ENCODE data around the gene PPM1D.
"Not testable (repeated sequence)": the region's sequence is repeated elsewhere in the genome, so short reads cannot be mapped to it uniquely, and the experiment has no call there.

Gene PPM1D

GRCh38 chr17:60622961-60623360 is 23.0 kb downstream of the PPM1D start:
- DNase-seq: peak in 1 of 5 experiments; percentile 17

DNA sequence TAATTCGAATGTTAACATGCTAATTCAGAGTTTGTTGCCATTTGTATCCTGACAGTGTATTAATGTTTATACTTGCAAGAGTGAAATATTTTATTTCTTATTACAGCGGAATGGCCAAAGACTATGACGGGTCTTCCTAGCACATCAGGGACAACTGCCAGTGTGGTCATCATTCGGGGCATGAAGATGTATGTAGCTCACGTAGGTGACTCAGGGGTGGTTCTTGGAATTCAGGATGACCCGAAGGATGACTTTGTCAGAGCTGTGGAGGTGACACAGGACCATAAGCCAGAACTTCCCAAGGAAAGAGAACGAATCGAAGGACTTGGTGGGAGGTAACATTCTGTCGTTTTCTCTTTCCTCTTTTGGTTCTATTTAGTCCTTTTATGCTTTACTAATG is 23.4 kb downstream of the PPM1D start:
- no peak for DNase-seq

GRCh38 chr17:60627124-60627523 is 27.1 kb downstream of the PPM1D start:
- DNase-seq: no peak

DNA sequence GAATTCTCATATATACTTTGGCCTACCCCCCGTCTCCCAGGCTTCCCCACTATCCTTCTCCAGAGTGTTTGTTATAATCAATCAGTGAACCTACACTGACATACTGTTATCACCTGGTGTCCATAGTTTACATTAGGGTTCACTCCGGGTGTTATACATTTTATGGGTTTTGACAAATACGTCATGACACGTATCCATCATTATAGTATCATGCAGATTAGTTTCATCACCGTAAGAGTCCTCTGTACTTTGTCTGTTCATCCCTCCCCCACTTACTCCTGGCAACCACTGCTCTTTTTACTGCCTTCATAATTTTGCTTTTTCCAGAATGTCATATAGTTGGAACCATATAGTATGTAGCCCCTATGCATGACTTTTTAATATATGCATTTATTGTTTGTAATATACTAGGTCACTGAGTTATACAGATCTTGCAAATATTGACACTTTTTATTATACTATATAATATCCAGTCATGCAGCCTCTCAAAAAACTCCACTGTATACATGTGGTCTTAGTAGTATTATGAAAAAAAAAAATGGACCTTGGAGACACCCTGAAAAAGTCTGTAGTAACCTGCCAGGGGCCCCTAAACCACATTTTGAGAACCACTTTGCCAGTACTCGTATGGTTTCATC is 28.4 kb downstream of the PPM1D start:
- DNase-seq: no peak

DNA sequence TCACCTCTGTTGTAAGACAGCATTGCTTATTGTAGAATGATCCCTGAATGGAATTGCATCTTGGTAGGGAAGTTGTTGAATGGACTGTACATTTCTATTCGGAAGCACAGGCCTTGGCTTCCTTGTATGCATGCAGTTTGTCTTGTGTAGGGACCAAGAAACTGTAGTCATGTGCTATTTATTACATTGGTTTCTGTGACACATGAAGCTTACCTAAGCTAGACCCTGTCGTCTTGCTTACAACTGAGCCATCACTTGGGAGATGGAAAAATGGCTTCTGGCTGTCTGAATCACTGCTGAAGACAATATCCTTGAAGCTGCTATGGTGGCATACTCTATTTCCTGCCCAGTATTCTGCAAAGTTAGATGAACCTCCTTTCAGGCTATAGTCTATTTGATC is 29.1 kb downstream of the PPM1D start:
- DNase-seq: no peak

DNA sequence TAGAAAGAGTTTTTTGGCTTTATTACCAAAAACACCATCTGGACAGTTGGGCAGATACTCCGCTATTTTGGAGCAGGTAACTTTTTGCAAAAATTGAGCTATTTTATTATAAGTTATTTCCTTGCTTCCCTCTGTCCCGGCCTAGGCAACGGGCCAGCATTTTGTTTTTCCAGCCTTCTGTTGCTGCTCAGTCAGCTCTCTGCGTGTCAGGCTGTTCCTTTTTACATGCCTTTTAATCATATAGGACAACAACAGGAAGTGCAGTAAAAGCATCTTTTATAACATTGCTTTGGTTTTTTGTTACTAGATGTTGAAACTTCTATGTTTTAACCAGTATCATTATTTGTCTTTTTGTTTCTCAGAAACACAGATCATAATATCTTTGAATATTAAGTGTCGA is 30.4 kb downstream of the PPM1D start:
- DNase-seq: no peak

- DNase-seq: no peak
These were observed 31.1 kb downstream of the PPM1D start for GRCh38 chr17:60631119-60631518.

GRCh38 chr17:60637683-60638082 is 37.7 kb downstream of the PPM1D start:
- no peak for DNase-seq

DNA sequence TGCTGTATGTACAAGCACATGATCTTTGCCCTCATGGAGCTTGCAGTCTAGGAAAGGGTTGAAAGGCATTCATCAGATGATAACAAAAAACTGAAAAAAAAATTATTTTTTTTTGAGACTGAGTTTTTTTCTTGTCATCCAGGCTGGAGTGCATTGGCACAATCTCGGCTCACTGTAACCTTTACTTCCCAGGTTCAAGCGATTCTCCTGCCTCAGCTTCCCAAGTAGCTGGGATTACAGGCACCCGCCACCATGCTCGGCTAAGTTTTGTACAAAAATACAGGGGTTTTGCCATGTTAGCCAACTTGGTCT is 39.0 kb downstream of the PPM1D start:
- no peak for DNase-seq

- no peak for DNase-seq
These were observed 40.5 kb downstream of the PPM1D start for GRCh38 chr17:60640503-60640902.

DNA sequence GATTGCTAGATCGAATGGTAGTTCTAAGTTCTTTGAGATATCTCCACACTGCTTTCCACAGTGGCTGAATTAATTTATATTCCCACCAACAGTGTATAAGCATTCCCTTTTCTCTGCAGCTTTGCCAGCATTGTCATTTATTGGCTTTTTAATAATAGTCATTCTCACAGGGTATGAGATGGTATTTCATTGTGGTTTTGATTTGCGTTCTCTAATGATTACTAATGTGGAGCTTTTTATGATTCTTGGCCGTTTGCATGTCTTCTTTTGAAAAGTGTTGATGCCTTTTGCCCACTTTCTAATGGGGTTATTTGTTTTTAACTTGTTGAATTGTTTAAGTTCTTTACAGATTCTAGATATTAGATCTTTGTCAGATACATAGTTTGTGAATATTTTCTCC is 41.1 kb downstream of the PPM1D start:
- no peak for DNase-seq

DNA sequence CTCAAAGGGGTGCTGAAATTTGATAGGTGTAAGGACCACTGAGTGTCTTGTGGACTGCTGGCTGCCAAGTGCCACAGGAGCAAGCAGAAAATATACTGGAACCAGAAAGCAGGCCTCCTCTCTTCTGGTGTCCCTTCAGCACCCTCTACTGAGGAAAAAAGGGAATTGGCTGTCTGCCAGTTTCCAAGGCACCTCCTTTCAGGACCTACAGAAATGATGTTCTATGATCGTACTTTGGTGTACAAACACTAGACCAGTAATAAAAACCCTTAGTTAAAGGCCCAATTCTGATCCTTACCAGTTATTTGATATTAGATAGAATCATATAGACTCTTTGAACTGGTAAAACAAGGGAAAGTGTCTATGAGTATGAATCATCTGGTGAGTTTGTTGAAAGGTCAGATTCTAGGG is 41.8 kb downstream of the PPM1D start:
- peak in 4 of 5 experiments; percentile 6 to 75 (median 16) for DNase-seq

- DNase-seq: no peak
These were observed 46.0 kb downstream of the PPM1D start for GRCh38 chr17:60645918-60646523.

- no peak for DNase-seq
These were observed 46.7 kb downstream of the PPM1D start for GRCh38 chr17:60646701-60647100.

DNA sequence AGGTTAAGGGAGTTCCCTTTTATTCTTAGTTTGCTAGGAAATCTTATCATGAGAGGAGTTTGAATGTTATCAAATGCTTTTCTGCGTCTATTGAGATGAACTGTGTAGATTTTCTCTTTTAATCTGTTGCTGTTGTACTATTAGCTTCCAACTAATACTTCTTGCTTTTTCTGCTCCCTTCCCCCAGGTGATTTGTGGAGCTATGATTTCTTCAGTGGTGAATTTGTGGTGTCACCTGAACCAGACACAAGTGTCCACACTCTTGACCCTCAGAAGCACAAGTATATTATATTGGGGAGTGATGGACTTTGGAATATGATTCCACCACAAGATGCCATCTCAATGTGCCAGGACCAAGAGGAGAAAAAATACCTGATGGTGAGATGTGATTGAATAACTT is 47.7 kb downstream of the PPM1D start:
- DNase-seq: no peak

GRCh38 chr17:60652454-60653247 is 52.7 kb downstream of the PPM1D start:
- DNase-seq: peak in 1 of 5 experiments; percentile 42

DNA sequence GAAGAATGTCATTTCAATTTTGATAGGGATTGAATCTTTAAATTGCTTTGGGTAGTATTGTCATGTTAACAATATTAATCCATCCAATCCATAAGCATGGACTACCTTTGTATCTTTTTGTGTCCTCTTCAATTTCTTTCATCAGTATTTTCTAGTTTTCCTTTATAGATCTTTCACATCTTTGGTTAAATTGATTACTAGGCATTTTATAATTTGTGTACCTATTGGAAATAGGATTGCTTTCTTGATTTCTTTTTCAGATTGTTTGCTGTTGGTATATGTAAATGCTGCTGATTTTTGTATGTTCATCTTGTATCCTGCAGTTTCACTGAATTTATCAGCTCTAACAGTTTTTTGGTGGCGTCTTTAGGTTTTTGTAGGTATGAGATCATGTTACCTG is 53.6 kb downstream of the PPM1D start:
- DNase-seq: no peak

GRCh38 chr17:60656499-60656898 is 56.5 kb downstream of the PPM1D start:
- DNase-seq: no peak

DNA sequence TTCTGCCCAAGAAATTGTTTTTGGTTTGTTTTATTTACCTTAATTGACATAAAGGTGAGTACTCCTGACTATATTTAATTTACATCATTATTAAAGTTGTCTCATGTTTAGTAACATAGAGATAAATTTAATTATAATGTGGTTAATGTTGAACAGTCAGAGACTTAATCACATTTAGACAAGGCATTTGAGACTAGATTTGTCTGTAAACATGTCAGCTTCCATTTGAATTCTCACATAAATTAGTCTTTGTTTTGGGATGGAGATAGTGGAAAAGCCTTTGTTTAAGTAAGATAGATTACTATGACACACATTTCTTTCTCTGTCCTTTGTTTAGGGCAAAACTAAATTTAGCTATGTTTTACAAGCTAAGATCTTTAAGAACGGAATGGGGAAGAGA is 59.2 kb downstream of the PPM1D start:
- DNase-seq: no peak

DNA sequence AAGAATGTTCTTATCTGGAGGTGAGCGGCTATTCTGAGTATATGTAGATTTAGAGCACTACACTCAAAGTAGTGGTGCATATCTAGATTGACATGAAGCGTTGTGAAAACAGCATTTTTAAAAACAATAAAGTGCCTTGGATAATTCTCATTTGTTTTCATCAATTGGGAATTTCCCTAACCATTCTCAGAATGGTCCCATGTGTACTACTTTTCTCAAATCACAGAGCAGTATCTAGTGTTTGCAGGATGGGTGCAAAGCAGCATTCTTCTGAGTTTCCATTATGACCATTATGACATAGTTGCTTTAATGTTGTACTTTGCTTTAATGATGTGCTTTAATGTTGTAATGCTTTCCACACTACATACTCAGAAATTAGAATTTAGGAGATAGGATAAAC is 61.5 kb downstream of the PPM1D start:
- no peak for DNase-seq

DNA sequence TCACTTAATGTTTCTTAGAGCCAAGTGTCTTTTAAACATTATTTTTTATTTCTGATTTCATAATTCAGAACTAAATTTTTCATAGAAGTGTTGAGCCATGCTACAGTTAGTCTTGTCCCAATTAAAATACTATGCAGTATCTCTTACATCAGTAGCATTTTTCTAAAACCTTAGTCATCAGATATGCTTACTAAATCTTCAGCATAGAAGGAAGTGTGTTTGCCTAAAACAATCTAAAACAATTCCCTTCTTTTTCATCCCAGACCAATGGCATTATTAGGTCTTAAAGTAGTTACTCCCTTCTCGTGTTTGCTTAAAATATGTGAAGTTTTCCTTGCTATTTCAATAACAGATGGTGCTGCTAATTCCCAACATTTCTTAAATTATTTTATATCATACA is 64.0 kb downstream of the PPM1D start:
- DNase-seq: no peak

- DNase-seq: no peak
These were observed 65.6 kb downstream of the PPM1D start for GRCh38 chr17:60665602-60666001.

GRCh38 chr17:60668741-60669140 is 68.7 kb downstream of the PPM1D start:
- not testable (repeated sequence) for DNase-seq

- DNase-seq: no peak
These were observed 71.5 kb downstream of the PPM1D start for GRCh38 chr17:60671482-60671881.

All from T-helper 2 cell (primary cell).